GM12891 (cell line): ENCODE measurements around the gene PCSK1.
"Not testable (repeated sequence)": the region's sequence is repeated elsewhere in the genome, so short reads cannot be mapped to it uniquely, and the experiment has no call there.

Experiments used
- POLR2A ChIP-seq: IDR thresholded peaks from 2 replicates; pipeline ENCODE4 v1.6.1; 2011; ENCODE audit warnings: low read depth, low read length, control low read depth
- POLR2AphosphoS5 ChIP-seq: IDR thresholded peaks from 2 replicates; pipeline ENCODE4 v1.6.1; 2011; ENCODE audit warnings: low read depth, low read length, control low read depth
- POU2F2 ChIP-seq: IDR thresholded peaks from 2 replicates; pipeline ENCODE4 v1.6.1; 2011; ENCODE audit warnings: low read depth, mild to moderate bottlenecking, control low read depth, low read length, moderate library complexity

GRCh38 chr5:96367337-96367736 is 65.7 kb downstream of the PCSK1 start:
- not testable (repeated sequence) for TF ChIP-seq POLR2A, POU2F2, POLR2AphosphoS5
